Activated CD4-positive, alpha-beta T cell treated with anti-CD3 and anti-CD28 coated beads, Interleukin-10, Interleukin-2, amounts not matched to agents 100 ng/mL and 50 ng/mL, durations not matched to agents 16 hours and 8 hours (primary cell): ENCODE results near the gene PDE3A.
"Not testable (repeated sequence)": the region's sequence is repeated elsewhere in the genome, so short reads cannot be mapped to it uniquely, and the experiment has no call there.

Experiments used
- DNase-seq: peaks from one replicate; pipeline ENCODE4 v3.0.0-alpha.2; 2020

The PDE3A gene

GRCh38 chr12:20560935-20561334 lies 192.6 kb downstream of the PDE3A start:
- no peak for DNase-seq

DNA sequence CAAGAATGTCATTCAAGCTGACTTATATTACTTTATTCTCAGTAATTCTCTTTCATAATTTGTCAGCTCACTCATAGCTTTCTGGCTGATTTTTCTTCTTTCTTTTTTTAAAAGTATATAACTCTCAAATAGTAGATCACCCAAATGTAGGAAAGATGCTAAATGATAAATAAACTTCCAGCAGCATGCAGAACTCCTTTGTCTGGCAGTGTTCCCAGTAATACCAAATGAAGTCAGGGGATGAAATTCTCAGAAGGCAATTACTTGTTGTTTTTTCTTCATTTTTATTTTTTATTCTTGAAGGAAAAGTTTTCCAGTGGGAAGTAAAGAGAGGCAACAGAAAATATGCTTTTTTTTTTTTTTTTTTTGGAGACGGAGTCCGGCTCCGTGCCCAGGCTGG lies 193.5 kb downstream of the PDE3A start:
- DNase-seq: no peak

DNA sequence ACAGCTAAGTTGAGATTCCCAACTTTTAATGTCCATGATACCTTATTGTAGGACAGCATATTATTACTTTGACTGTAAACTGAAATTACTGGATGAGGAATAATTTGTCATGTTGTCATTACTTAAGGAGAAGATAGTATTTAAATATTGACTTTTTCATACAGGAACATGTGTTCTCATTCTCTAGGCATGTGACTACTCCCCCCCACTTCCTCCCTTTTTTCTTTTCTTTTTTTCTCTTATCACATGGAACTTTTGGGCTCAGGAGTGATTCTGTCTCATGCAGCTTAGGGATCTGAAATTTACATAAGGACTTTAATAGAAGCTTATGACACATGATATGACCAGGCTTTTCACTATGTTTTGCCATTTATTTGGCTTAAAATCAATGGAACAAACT lies 199.1 kb downstream of the PDE3A start:
- no peak for DNase-seq

DNA sequence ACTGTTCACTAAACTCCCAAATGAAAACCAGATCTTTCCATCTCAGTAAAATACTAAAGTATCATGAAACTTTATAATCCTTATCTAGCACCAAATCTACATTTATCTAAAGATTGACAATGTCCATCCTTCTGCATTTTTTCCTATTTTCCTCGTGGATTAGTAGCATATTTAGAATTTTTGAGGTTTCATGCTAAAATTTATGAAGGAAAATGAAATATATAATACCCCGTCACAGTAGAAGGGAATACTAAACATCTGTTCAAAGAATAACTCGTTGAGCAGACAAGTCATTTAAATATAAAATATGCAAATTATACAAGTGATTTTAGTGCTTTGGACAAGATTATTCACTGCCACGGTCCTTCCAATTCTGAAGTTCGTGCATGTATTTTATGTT lies 204.1 kb downstream of the PDE3A start:
- no peak for DNase-seq

DNA sequence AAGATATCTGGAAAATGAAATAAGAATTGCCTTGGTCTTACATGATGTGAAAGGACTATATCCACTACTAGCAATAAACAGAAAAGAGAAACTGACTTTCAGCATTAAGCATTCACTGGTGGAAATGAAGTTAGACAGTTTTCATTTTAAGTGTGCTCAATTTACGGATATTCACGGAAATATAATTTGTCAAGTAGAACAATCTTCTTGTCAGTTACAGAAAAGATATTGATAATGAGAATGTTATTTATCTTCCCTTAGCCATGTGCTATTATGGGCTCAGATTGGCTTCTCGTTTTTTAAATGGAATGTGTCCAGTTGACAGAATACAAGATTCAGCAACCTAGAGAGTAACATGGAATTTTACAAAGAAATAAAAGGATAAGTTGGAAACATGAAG lies 208.2 kb downstream of the PDE3A start:
- no peak for DNase-seq

GRCh38 chr12:20577054-20577453 lies 208.7 kb downstream of the PDE3A start:
- no peak for DNase-seq

DNA sequence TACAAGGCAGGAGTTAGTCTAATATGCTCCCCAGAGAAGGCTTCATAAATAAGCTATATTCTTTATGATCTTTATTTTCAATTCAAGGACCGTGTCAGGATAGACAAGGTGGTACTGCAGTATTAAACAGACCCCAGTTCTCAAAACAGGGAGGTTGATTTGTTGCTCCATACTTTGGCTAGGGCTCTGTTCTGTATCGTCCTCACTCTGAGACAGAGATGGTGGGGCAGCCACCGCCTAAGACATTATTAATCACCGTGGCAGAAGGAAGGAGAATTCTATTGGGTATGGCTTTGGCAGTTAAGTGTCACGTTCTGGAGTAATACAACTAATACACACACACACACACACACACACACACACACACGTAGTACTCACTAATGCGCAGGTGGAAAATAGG lies 209.8 kb downstream of the PDE3A start:
- no peak for DNase-seq

- DNase-seq: no peak
These were observed 216.8 kb downstream of the PDE3A start for GRCh38 chr12:20585055-20585625.

GRCh38 chr12:20585913-20586312 lies 217.6 kb downstream of the PDE3A start:
- DNase-seq: no peak

GRCh38 chr12:20588042-20588441 lies 219.7 kb downstream of the PDE3A start:
- DNase-seq: no peak

DNA sequence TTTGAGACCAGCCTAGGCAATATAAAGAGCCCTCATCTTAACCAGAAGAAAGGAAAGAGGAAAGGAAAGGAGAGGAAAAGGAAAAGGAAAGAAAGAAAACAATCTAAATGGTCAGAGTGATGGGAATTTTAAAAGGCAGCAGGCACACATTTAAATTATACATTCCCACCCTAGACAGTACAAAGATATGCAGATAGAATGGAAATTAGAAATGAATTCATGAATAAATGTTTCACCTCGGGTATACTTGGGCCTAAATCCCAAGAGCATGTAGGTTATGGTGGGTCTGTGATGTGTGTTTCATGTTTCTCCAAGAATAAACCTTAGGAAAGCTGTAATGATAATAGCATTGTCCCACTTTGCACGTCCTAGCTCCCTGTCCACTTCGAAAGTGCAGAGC lies 222.2 kb downstream of the PDE3A start:
- no peak for DNase-seq

- no peak for DNase-seq
These were observed 224.2 kb downstream of the PDE3A start for GRCh38 chr12:20592556-20592955.

DNA sequence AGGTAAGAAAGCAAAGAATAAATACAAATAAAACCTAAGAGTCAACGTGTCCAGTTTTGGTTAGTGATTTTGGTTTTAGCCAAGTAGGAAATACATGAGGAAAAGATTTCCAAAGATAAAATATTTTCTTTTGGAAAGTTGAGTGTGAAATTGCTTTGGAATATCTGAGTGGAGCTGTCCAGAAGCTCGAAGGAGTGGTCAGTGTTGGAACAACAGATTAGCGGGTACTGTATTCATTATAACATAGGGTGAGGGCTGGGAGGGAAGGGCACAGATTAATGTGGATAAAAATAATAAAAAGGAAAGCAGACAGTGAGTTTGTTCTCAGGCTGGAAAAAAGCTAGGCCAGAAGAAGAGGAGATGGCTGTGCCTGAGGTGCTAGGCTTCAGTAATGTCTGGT lies 225.3 kb downstream of the PDE3A start:
- DNase-seq: no peak

GRCh38 chr12:20596061-20596460 lies 227.7 kb downstream of the PDE3A start:
- DNase-seq: no peak

DNA sequence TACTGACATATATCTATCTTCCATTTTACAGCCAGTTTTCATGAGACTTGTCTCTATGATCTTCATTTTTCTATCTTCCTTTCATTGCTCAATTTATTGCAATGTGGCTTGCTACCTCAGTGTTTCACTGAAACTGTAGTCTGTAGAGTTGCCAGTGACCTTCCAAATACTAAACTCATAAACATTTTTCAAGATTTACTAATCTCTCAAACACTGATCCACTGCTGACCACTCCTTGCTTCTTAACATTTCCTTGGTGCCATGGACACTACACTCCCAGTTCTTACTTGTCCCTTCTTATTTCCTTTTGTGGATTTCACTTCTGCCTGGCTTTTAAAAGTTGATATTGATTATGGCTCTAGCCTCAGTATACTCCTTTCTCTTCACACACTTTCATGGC lies 231.4 kb downstream of the PDE3A start:
- no peak for DNase-seq

- DNase-seq: no peak
These were observed 233.4 kb downstream of the PDE3A start for GRCh38 chr12:20601668-20602280.

- DNase-seq: no peak
These were observed 234.5 kb downstream of the PDE3A start for GRCh38 chr12:20602641-20603391.

GRCh38 chr12:20604408-20605067 lies 236.2 kb downstream of the PDE3A start:
- DNase-seq: no peak

DNA sequence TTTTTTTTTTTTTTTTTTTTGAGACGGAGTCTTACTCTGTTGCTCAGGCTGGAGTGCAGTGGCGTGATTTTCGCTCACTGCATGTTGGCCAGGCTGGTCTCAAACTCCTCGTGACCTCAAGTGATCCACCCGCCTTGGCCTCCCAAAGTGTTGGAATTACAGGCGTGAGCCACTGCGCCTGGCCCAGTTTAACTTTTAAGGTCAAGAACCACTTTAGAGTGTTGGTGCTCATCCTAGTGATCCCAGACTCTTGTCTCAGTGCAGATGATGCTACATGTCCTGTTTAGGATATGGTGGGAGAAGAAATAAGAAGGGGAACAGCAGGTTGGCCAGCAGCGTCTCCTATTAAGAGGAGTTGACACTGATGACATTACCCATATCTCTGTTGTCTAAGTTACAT lies 246.7 kb downstream of the PDE3A start:
- DNase-seq: not testable (repeated sequence)

- DNase-seq: no peak
These were observed 247.8 kb downstream of the PDE3A start for GRCh38 chr12:20616093-20616492.

GRCh38 chr12:20620261-20620660 lies 251.9 kb downstream of the PDE3A start:
- no peak for DNase-seq

DNA sequence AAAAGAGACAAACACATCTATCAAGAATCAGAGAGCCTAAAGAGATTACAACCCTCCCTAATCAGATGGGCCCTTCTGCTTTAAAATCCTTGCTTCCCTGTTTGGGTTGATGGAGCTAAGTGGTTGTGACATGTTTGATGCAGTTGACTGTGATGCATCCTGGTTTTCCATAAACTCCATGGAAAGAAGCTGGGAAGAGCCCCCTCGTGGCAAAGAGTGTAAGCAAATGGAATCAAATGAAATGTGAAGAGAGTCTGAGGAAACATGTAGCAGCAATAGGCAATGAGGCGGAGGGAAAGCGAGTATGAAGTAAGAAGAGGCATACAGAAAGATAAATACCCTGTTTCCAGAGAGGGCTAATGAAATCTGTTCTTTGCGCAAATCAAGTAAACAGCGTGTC lies 256.4 kb downstream of the PDE3A start:
- DNase-seq: no peak

DNA sequence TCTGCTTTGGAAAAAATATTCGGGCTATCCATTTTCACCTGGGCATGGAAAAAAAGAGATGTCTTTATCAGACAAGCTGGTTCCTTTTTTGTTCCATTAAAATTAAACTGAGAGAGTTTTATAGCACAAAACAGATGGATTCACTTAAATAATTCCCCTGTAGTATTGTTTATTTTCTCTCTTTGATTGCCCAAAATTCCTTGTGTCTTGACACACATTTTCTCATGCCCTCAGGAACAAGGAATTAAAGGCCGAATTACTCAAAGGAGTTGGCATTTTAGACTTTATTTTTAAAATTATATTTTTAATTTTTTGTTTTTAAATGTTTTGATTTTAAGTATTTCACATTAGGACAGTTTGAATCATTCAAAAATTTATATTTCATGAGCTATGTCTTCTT lies 257.2 kb downstream of the PDE3A start:
- no peak for DNase-seq

DNA sequence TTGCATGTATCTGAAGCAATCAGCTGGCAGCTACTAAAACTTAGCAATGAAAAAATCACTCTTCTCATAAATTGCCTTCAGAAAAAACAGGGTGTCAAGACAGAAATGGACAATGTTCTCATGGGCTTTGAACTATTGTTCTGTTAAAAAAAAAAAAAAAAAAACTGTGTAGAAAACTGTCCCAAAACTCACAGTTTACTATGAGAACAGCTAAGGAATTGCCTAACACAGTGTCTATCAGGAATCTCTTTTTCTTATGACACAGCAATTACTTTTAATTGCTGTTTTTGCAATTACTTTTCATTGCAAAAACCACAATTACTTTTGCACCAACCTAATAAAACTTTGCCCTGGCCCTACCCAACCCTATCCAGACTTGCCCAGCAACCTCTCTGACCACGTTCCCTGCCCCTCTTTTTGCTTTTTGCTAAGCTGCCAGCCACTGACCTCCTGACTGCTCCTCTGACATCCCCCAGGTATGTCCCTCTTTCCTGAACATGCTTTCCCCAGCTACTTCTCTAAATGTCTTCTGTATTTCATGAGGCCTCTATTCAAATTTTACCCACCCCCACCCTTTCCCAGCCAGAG lies 258.8 kb downstream of the PDE3A start:
- no peak for DNase-seq
